ENCODE measurements around the gene SARNP. TPM values are rescaled to one million over a fixed set of nuclear protein-coding genes. Genes with fewer than 3 reads are reported as not detected.

Gene SARNP
- polyA plus RNA-seq, 2 donors, result 56.2 to 78.7 TPM

GRCh38 chr12:55723516-55724225, 93.9 kb downstream of the SARNP start:
- no peaks in the 10 kb centered on the region for H3K27me3 ChIP-seq (ENCODE audit: control insufficient read depth in 1 of 2, insufficient read depth in 2 of 2, low read length in 2 of 2)
- WGBS, 2 donors, result 42 to 49% methylated on average over 10 of the region's 10 CpGs
- H3K36me3 ChIP-seq (ENCODE audit: control insufficient read depth in 2 of 2, insufficient read depth in 2 of 2, low read length in 1 of 2), result peaks cover 3 to 13% of the 10 kb centered on the region in 2 donors
- no peak overlapping the region for H3K4me3 ChIP-seq (ENCODE audit: low read depth in 1 of 2, low read length in 2 of 2)
- peak overlapping the region in 1 of 2 donors; percentile 66 for H3K27ac ChIP-seq (ENCODE audit: low read depth in 2 of 2, low read length in 1 of 2)
- peaks cover 7 to 33% of the 10 kb centered on the region in 2 donors for H3K4me1 ChIP-seq (ENCODE audit: control insufficient read depth in 2 of 2, insufficient read depth in 2 of 2, low read length in 1 of 2)
- no peaks in the 10 kb centered on the region for H3K9me3 ChIP-seq (ENCODE audit: control insufficient read depth in 2 of 2, insufficient read depth in 1 of 2, low read depth in 1 of 2, low read length in 1 of 2)

- Histone ChIP-seq H3K9me3 (ENCODE audit: control insufficient read depth in 2 of 2, insufficient read depth in 1 of 2, low read depth in 1 of 2, low read length in 1 of 2) (no peaks in the 10 kb centered on the region), H3K36me3 (ENCODE audit: control insufficient read depth in 2 of 2, insufficient read depth in 2 of 2, low read length in 1 of 2) (peaks cover 3 to 13% of the 10 kb centered on the region in 2 donors), H3K4me3 (ENCODE audit: low read depth in 1 of 2, low read length in 2 of 2) (no peak overlapping the region), H3K4me1 (ENCODE audit: control insufficient read depth in 2 of 2, insufficient read depth in 2 of 2, low read length in 1 of 2) (peaks cover 7 to 33% of the 10 kb centered on the region in 2 donors), H3K27me3 (ENCODE audit: control insufficient read depth in 1 of 2, insufficient read depth in 2 of 2, low read length in 2 of 2) (no peaks in the 10 kb centered on the region), H3K27ac (ENCODE audit: low read depth in 2 of 2, low read length in 1 of 2) (peak overlapping the region; percentile 28 to 54)
- 56 to 64% methylated on average over 8 of the region's 8 CpGs for WGBS, 2 donors
Observed at GRCh38 chr12:55722948-55723347, 94.6 kb downstream of the SARNP start.

- whole genome bisulfite sequencing, 2 donors, result 64 to 71% methylated on average over 14 of the region's 14 CpGs
- Histone ChIP-seq H3K4me3 (ENCODE audit: low read depth in 1 of 2, low read length in 2 of 2) (no peak overlapping the region), H3K27ac (ENCODE audit: low read depth in 2 of 2, low read length in 1 of 2) (peak overlapping the region; percentile 43 to 82), H3K36me3 (ENCODE audit: control insufficient read depth in 2 of 2, insufficient read depth in 2 of 2, low read length in 1 of 2) (peaks cover 3 to 11% of the 10 kb centered on the region in 2 donors), H3K4me1 (ENCODE audit: control insufficient read depth in 2 of 2, insufficient read depth in 2 of 2, low read length in 1 of 2) (peaks cover 7 to 33% of the 10 kb centered on the region in 2 donors), H3K9me3 (ENCODE audit: control insufficient read depth in 2 of 2, insufficient read depth in 1 of 2, low read depth in 1 of 2, low read length in 1 of 2) (no peaks in the 10 kb centered on the region), H3K27me3 (ENCODE audit: control insufficient read depth in 1 of 2, insufficient read depth in 2 of 2, low read length in 2 of 2) (no peaks in the 10 kb centered on the region)
Observed at GRCh38 chr12:55721601-55722213, 95.8 kb downstream of the SARNP start.

GRCh38 chr12:55720894-55721444, 96.6 kb downstream of the SARNP start:
- peaks cover 3 to 10% of the 10 kb centered on the region in 2 donors for H3K36me3 ChIP-seq (ENCODE audit: control insufficient read depth in 2 of 2, insufficient read depth in 2 of 2, low read length in 1 of 2)
- no peak overlapping the region for H3K4me3 ChIP-seq (ENCODE audit: low read depth in 1 of 2, low read length in 2 of 2)
- H3K27me3 ChIP-seq (ENCODE audit: control insufficient read depth in 1 of 2, insufficient read depth in 2 of 2, low read length in 2 of 2), result no peaks in the 10 kb centered on the region
- WGBS, 2 donors, result 20 to 21% methylated on average over 9 of the region's 9 CpGs
- H3K4me1 ChIP-seq (ENCODE audit: control insufficient read depth in 2 of 2, insufficient read depth in 2 of 2, low read length in 1 of 2), result peaks cover 7 to 33% of the 10 kb centered on the region in 2 donors
- H3K9me3 ChIP-seq (ENCODE audit: control insufficient read depth in 2 of 2, insufficient read depth in 1 of 2, low read depth in 1 of 2, low read length in 1 of 2), result no peaks in the 10 kb centered on the region
- peak overlapping the region; percentile 61 to 82 for H3K27ac ChIP-seq (ENCODE audit: low read depth in 2 of 2, low read length in 1 of 2)

GRCh38 chr12:55720071-55720564, 97.4 kb downstream of the SARNP start, which contains the start of gene RDH5:
Gene RDH5 (plus strand): TSS chr12:55720393. CDS start chr12:55721185, 792 bp downstream.
- Histone ChIP-seq H3K4me3 (ENCODE audit: low read depth in 1 of 2, low read length in 2 of 2) (no peak within 1 kb of the TSS), H3K27me3 (ENCODE audit: control insufficient read depth in 1 of 2, insufficient read depth in 2 of 2, low read length in 2 of 2) (no peaks in the 10 kb centered on the region), H3K27ac (ENCODE audit: low read depth in 2 of 2, low read length in 1 of 2) (peak within 1 kb of the TSS; percentile 61 to 82), H3K4me1 (ENCODE audit: control insufficient read depth in 2 of 2, insufficient read depth in 2 of 2, low read length in 1 of 2) (peaks cover 7 to 32% of the 10 kb centered on the region in 2 donors), H3K9me3 (ENCODE audit: control insufficient read depth in 2 of 2, insufficient read depth in 1 of 2, low read depth in 1 of 2, low read length in 1 of 2) (no peaks in the 10 kb centered on the region), H3K36me3 (ENCODE audit: control insufficient read depth in 2 of 2, insufficient read depth in 2 of 2, low read length in 1 of 2) (peaks cover 3% of the 10 kb centered on the region in 2 donors)
- WGBS, 2 donors, result 32 to 36% methylated on average over 6 of the region's 6 CpGs

GRCh38 chr12:55719371-55719770, 98.2 kb downstream of the SARNP start:
- Histone ChIP-seq H3K27ac (ENCODE audit: low read depth in 2 of 2, low read length in 1 of 2) (peak overlapping the region; percentile 61 to 82), H3K36me3 (ENCODE audit: control insufficient read depth in 2 of 2, insufficient read depth in 2 of 2, low read length in 1 of 2) (peaks cover 0 to 3% of the 10 kb centered on the region in 2 donors), H3K4me1 (ENCODE audit: control insufficient read depth in 2 of 2, insufficient read depth in 2 of 2, low read length in 1 of 2) (peaks cover 7 to 30% of the 10 kb centered on the region in 2 donors)

GRCh38 chr12:55718624-55719275, 98.8 kb downstream of the SARNP start:
- H3K4me1 ChIP-seq (ENCODE audit: control insufficient read depth in 2 of 2, insufficient read depth in 2 of 2, low read length in 1 of 2), result peaks cover 4 to 29% of the 10 kb centered on the region in 2 donors
- peak overlapping the region; percentile 61 to 99 for H3K27ac ChIP-seq (ENCODE audit: low read depth in 2 of 2, low read length in 1 of 2)
- no peaks in the 10 kb centered on the region for H3K9me3 ChIP-seq (ENCODE audit: control insufficient read depth in 2 of 2, insufficient read depth in 1 of 2, low read depth in 1 of 2, low read length in 1 of 2)
- H3K27me3 ChIP-seq (ENCODE audit: control insufficient read depth in 1 of 2, insufficient read depth in 2 of 2, low read length in 2 of 2), result no peaks in the 10 kb centered on the region
- WGBS, 2 donors, result 59 to 66% methylated on average over 4 of the region's 4 CpGs
- peaks cover 0 to 3% of the 10 kb centered on the region in 2 donors for H3K36me3 ChIP-seq (ENCODE audit: control insufficient read depth in 2 of 2, insufficient read depth in 2 of 2, low read length in 1 of 2)
- H3K4me3 ChIP-seq (ENCODE audit: low read depth in 1 of 2, low read length in 2 of 2), result no peak overlapping the region

More at GRCh38 chr12:55719371-55719770, 98.2 kb downstream of the SARNP start:
- no peaks in the 10 kb centered on the region for H3K9me3 ChIP-seq (ENCODE audit: control insufficient read depth in 2 of 2, insufficient read depth in 1 of 2, low read depth in 1 of 2, low read length in 1 of 2)
- H3K4me3 ChIP-seq (ENCODE audit: low read depth in 1 of 2, low read length in 2 of 2), result no peak overlapping the region
- WGBS, 2 donors, result 71 to 72% methylated on average over 7 of the region's 7 CpGs
- H3K27me3 ChIP-seq (ENCODE audit: control insufficient read depth in 1 of 2, insufficient read depth in 2 of 2, low read length in 2 of 2), result no peaks in the 10 kb centered on the region

GRCh38 chr12:55718015-55718414, 99.5 kb downstream of the SARNP start:
- no peaks in the 10 kb centered on the region for H3K27me3 ChIP-seq (ENCODE audit: control insufficient read depth in 1 of 2, insufficient read depth in 2 of 2, low read length in 2 of 2)
- H3K9me3 ChIP-seq (ENCODE audit: control insufficient read depth in 2 of 2, insufficient read depth in 1 of 2, low read depth in 1 of 2, low read length in 1 of 2), result no peaks in the 10 kb centered on the region
- H3K27ac ChIP-seq (ENCODE audit: low read depth in 2 of 2, low read length in 1 of 2), result peak overlapping the region; percentile 98 to 99
- peaks cover 0 to 3% of the 10 kb centered on the region in 2 donors for H3K36me3 ChIP-seq (ENCODE audit: control insufficient read depth in 2 of 2, insufficient read depth in 2 of 2, low read length in 1 of 2)
- peaks cover 4 to 27% of the 10 kb centered on the region in 2 donors for H3K4me1 ChIP-seq (ENCODE audit: control insufficient read depth in 2 of 2, insufficient read depth in 2 of 2, low read length in 1 of 2)
- no peak overlapping the region for H3K4me3 ChIP-seq (ENCODE audit: low read depth in 1 of 2, low read length in 2 of 2)
- 28 to 54% methylated on average over 4 of the region's 4 CpGs for WGBS, 2 donors
